Lower leg skin (tissue), 4 donors: ENCODE results near the gene OR6T1. TPM values are rescaled to one million over a fixed set of nuclear protein-coding genes. Genes with fewer than 3 reads are reported as not detected.

Experiments used
- DNase-seq, 2 donors: peaks; one replicate each; pipeline ENCODE4 v3.0.0-alpha.2; 2019; ENCODE audit warnings: low spot score in 2 of 2
- H3K4me3 ChIP-seq: fragments of 200-600 bp; sonication (generic); 2 replicates; pipeline ENCODE4 v1.5.1; 2017; ENCODE audit warnings: mild to moderate bottlenecking, low read depth; ENCODE audit not compliant: poor library complexity, severe bottlenecking
- CTCF ChIP-seq, 3 donors: fragments of 450-650 bp; IDR thresholded peaks; one replicate each; pipeline ENCODE4 v1.5.1; 2016; ENCODE audit warnings: antibody characterized with exemption in 3 of 3, mild to moderate bottlenecking in 3 of 3, moderate library complexity in 2 of 3
- POLR2A ChIP-seq, 2 donors: fragments of 450-650 bp; IDR thresholded peaks; one replicate each; pipeline ENCODE4 v1.6.1; 2016 to 2017; ENCODE audit warnings: antibody characterized with exemption in 2 of 2, mild to moderate bottlenecking in 1 of 2, moderate library complexity in 1 of 2
- WGBS, 2 donors: methylation state at CpG; one replicate each; pipeline ENCODE4 v1.1.5; 2018; 5-methylcytosine and 5-hydroxymethylcytosine counted together
- intact Hi-C: fragments of 100-400 bp; cut with DNase I; formaldehyde crosslinking; loops from one replicate; pipeline ENCODE4 v1.15.0; 2023; ENCODE audit warnings: low total_unique reads
- total RNA-seq, 4 donors: library from RNA; depleted of rRNA; stranded (reverse); fragments of >200 nt; gene quantifications; one replicate each; pipeline ENCODE4 v1.1.0, GENCODE V29; 2016

Gene OR6T1
- total RNA-seq, 4 donors from 2014 or later, result not detected

DNA sequence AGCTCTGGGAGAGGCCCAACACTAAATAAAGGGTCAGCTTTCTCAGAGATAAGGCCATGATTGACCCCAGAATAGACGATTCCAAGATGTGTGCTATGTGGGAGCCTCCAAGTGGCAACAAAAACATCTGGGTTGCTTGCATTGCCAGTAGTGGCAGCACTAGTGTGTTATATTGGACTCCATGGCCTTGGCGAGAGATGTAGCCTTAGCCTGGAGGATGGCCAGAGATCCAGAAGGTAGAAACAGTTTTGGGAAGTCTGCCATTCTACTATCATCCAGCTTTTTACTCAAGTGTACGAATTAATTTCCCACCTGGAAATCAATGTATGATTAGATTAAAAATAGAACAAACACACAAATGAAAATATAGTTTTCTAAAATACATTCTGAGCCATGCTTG, 38.7 kb downstream of the OR6T1 start:
- intact Hi-C loops, result no loop called here
- DNase-seq, result no peak
- WGBS, 2 donors, result 63 to 70% methylated on average over 3 of the region's 3 CpGs
- TF ChIP-seq CTCF (IDR thresholded peaks at IDR 0.05) (no peak), POLR2A (IDR thresholded peaks at IDR 0.05) (no peak)
- no peak overlapping the region for H3K4me3 ChIP-seq

DNA sequence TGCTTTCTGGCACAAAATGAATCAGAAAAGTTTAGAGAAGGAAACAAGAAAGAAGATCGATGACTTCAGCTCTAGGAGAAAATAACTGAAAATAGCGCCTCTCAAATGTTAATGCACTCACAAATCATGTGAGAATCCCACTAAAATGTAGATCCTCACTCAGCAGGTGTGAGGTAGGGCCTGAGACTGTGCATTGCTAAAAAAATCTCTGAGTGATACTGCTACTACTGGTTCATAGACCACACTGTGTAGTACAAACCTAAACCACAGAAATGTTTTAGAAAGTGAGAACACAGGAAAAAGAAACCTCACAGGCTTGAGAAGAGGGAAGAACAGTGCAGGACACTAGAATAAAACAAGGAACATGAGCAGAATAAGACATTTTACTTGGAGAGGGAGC, 39.7 kb downstream of the OR6T1 start:
- intact Hi-C loops, result no loop called here
- 68 to 69% methylated on average over 2 of the region's 2 CpGs for WGBS, 2 donors
- TF ChIP-seq POLR2A (IDR thresholded peaks at IDR 0.05) (no peak), CTCF (IDR thresholded peaks at IDR 0.05) (no peak)
- no peak for DNase-seq
- H3K4me3 ChIP-seq, result no peak overlapping the region

DNA sequence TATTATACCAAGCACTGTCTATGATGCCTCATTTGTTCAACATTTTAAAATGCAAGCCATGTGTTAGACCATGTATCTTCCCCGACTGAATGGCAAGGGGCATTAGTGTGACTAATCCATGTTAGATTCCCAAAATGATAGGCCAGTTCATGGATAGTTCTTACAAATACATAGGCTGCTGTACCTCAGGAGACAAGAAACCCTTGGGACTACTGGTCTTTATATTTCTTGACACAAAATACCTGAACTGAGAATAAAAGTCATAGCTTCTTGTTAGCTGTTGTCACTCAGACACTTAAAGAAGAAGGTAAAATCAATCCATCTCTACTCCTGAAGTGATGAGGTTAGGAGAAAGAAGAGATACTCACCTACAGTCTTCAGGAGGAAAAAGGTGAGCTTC, 41.8 kb downstream of the OR6T1 start, which contains the start of gene OR8D4:
OR8D4 (plus strand) TSS at position 301 of the 400 bp plus-strand sequence. CDS start 4,265 bp downstream, outside the sequence.
- 81 to 100% methylated on average over 1 of the region's 1 CpG for WGBS, 2 donors

DNA sequence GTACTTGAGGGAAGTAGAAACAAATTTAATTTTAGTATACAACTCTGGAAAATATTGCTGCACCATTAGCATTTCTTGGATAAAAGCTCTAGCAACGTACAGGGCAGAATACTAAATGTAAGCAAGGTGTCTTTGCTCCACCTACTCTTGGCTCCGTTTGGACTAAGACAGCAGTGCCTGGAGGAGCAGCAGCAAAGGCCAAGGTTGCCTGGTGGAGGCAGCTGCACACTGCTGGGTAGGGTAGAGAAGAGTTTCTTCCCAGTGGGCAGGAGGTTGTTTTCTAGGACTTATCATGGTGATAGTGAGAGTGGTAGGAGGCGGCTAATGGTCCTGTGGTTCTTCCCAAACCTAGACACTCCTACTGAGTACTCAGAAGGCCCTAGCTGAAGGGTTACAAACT, 43.8 kb downstream of the OR6T1 start:
- 52 to 60% methylated on average over 3 of the region's 3 CpGs for WGBS, 2 donors
- intact Hi-C loops, result no loop called here
- TF ChIP-seq CTCF (IDR thresholded peaks at IDR 0.05), result no peak
- TF ChIP-seq POLR2A (IDR thresholded peaks at IDR 0.05), result no peak
- H3K4me3 ChIP-seq, result no peak overlapping the region
- no peak for DNase-seq

More for the DNA sequence above, 41.8 kb downstream of the OR6T1 start, which contains the start of gene OR8D4:
- intact Hi-C loops, result no loop called here
- DNase-seq, result no peak
- H3K4me3 ChIP-seq, result no peak within 1 kb of the TSS
- TF ChIP-seq CTCF (IDR thresholded peaks at IDR 0.05) (no peak), POLR2A (IDR thresholded peaks at IDR 0.05) (no peak)

Other genes with a start within 250 kb of the OR6T1 start
- gene ZNF202, start 202.2 kb downstream of the OR6T1 start, total RNA-seq, result 1 to 10 TPM; 6.9 to 8.5 (median 7.9) TPM
- not detected for gene OR6X1, start 189.3 kb downstream of the OR6T1 start, total RNA-seq
- not detected for gene OR6M1, start 137.5 kb downstream of the OR6T1 start, total RNA-seq
- gene TMEM225, start 58.2 kb downstream of the OR6T1 start, total RNA-seq, result not detected
- gene OR8D4, start 41.7 kb downstream of the OR6T1 start, total RNA-seq, result under 1 TPM in 1 of 4 donors, not detected in 3; 0.06 TPM
- not detected for gene OR4D5, start 4.2 kb downstream of the OR6T1 start, total RNA-seq
- gene OR10S1, start 33.9 kb upstream of the OR6T1 start, total RNA-seq, result not detected
- not detected for gene OR10G6, start 51.3 kb upstream of the OR6T1 start, total RNA-seq
- not detected for gene OR10G4, start 69.2 kb upstream of the OR6T1 start, total RNA-seq
- gene OR10G9, start 79.2 kb upstream of the OR6T1 start, total RNA-seq, result not detected
- gene OR10G8, start 83.0 kb upstream of the OR6T1 start, total RNA-seq, result not detected
- not detected for gene OR10G7, start 97.5 kb upstream of the OR6T1 start, total RNA-seq
- 10 to 100 TPM; 16.4 to 27.4 (median 24.0) TPM for gene VWA5A, start 171.6 kb upstream of the OR6T1 start, total RNA-seq
- not detected for gene OR10D3, start 239.5 kb upstream of the OR6T1 start, total RNA-seq